GM12801 (cell line): ENCODE measurements around the gene CKAP2.

ENCODE experiments used
- TF ChIP-seq, protein P1 (sequence below): IDR thresholded peaks from one replicate; pipeline ENCODE4 v1.5.1; 2011; ENCODE audit warnings: control low read depth; ENCODE audit not compliant: insufficient read length; ENCODE audit errors: extremely low read depth

The CKAP2 gene

DNA sequence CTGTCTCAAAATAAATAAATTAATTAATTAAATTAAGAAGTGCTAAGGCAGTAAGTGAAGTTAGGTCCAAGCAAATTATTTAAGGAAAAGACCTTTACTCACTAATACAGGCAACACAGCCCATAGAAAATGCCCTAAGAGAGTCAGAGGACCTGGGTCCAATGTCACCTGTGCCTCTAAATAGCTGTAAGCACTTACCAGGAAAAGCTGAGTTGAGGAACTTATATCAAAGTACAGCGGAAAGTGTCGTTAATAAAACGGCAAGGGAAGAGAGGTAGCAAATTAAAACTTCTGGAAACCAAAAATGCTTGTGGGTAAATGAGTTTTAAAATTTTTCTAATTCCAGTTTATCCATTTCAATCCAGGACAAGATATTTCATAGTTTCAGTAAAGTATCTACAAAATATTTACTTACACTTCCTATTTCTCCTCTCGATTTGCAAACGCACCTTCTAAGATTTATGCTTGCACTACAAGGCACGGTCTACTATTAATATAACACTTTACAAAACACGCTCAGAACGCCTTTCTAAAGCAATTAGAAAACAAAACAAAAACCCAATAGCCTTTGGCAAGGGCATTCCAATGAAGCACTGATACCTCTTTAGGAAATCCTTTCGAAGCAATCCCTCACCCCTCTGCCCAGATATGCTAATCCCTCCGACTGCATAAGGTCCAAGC lies 5.8 kb upstream of the CKAP2 start:
- TF ChIP-seq, protein P1, sequence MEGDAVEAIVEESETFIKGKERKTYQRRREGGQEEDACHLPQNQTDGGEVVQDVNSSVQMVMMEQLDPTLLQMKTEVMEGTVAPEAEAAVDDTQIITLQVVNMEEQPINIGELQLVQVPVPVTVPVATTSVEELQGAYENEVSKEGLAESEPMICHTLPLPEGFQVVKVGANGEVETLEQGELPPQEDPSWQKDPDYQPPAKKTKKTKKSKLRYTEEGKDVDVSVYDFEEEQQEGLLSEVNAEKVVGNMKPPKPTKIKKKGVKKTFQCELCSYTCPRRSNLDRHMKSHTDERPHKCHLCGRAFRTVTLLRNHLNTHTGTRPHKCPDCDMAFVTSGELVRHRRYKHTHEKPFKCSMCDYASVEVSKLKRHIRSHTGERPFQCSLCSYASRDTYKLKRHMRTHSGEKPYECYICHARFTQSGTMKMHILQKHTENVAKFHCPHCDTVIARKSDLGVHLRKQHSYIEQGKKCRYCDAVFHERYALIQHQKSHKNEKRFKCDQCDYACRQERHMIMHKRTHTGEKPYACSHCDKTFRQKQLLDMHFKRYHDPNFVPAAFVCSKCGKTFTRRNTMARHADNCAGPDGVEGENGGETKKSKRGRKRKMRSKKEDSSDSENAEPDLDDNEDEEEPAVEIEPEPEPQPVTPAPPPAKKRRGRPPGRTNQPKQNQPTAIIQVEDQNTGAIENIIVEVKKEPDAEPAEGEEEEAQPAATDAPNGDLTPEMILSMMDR, result no peak

DNA sequence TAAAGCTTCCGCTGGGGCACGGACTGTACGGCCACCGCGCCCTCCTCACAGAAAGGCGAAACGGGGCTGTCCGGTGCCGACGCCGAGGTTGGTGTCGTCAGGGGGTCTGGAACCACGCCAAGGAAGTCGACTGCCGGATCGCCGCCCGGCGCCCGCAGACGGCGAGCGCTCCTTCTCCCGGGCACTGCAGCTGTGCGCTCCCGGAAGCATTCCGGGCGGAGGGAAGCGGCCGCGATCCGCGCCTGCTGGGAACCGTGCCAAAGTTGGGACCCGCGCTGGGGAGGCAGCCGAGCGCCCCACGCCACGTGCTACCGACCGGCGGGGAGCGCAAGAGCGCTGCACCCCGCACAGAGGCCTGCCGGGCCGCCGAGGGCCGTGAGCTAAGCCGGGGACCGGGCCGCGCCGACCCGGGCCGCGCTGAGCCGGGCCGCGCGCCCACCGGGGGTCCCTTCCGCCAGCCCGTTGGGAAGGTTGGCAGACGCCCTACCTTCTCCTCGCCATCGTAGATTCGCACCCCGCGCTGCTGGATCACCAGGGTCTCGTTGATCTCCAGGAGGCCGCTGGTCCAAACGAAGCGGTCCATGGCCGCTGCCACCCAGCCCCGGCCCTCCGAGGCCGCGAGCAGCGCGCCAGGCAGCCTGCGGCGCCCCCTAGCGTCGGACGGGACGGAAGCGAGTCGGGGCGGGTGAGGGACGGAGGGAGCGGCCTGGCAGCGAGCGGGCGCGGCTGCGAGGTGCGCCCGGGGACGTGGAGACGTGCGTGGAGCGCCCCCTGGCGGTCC lies 5.1 kb upstream of the CKAP2 start, which contains the start of gene VPS36:
Gene VPS36, minus strand, starts transcription at position 623 of the 781 bp plus-strand sequence. Its CDS starts 40 bp downstream, at position 583.
- TF ChIP-seq, protein P1, result peak; percentile 53

DNA sequence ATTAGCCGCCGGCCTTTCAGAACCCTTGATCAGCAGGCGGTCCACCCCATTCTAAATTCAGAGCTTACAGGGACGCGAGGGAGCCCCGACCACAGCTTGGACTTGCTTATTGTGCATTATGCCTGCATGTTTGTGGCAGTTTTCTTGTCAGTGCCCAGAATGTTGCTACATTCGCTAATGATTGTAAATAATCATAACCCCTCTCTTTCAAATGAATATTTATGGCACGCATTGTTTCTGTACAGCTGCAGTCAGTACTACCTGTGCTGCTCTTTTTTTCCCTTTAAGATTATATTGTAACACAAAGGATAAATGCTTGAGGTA lies 4.5 kb upstream of the CKAP2 start:
- TF ChIP-seq, protein P1, result no peak

DNA sequence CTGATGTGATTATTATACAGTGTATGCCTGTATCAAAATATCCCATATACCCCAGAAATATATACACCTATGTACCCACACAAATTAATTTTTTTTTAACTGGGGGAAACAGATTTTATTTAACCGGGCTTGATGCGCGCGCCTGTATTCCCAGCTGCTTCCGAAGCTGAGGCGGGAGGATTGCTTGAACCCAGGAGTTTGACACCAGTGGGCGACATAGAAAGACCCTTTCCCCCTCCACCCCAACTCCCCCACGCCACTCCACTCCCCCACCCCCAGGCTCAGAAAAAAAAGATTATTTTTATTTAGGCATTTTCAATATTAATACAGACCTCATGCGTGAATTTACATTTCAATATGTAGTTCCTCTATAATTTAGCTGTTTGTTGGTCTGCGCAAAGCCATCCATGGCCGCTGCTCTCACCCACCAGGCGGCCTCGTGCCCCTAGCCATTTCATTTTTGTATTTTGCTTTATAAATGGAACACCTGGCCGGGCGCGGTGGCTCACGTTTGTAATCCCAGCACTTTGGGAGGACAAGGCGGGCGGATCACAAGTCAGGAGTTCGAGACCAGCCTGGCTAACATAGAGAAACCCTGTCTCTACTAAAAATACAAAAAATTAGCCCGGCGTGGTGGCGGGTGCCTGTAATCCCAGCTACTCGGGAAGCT lies 4.0 kb upstream of the CKAP2 start:
- TF ChIP-seq, protein P1, result no peak

DNA sequence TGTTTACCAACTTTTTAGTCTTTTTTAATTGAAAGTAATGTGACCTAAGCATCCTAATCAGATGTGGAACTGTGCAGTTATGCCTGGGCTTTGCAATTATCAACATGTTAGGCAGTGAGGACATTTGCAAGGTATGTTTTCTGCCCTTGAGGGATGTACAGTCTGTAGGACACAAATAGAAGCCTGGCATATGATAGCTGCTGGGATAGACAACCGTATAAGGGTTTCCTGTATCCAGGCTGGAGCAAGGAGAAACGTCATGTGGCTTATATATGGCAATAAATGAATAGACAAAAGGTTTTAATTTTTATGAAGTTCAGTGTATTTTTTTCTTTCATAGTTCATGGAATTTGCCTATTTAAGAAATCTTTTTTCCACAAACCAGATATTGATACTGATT lies 2.8 kb upstream of the CKAP2 start:
- TF ChIP-seq, protein P1, result no peak

DNA sequence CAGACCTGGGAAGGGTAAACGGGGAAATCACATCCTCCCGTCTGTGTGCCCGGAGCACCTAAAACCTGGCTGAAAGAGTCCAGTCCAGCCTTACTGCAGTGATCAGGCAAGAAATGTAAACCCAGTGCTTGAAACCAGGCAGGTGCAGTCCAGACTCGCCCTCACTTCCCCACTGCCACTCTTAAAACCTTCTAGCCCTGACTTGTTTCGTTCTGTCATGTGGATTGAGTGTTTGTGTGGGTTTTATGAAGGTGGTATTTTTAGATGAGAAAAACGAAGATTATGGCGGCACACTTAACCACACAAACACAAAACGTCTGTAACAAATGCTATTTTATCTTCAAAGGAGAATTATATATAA lies 839 bp upstream of the CKAP2 start:
- TF ChIP-seq, protein P1, result no peak

DNA sequence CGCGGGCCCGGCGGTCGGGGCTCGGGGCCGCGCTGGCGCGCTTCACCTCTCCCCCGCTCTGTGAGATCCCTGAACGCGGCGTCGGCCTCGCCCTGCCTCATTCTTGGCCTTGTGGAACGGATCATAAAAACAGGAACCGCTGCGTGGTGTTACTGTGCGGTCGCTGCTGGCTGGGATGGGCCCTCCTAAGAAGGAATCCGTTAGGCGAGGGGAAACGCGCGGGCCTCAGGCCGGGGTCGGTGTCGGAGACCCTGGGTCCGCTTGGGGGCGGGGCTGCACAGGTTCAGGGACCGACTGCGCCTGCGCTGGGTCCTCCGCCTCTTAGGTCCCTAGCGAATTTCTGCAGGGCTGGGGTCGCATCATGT lies 381 bp downstream of the CKAP2 start:
- TF ChIP-seq, protein P1, result no peak
